ENCODE data around the gene PLCH1.
"Not testable (repeated sequence)": the region's sequence is repeated elsewhere in the genome, so short reads cannot be mapped to it uniquely, and the experiment has no call there.

DNA sequence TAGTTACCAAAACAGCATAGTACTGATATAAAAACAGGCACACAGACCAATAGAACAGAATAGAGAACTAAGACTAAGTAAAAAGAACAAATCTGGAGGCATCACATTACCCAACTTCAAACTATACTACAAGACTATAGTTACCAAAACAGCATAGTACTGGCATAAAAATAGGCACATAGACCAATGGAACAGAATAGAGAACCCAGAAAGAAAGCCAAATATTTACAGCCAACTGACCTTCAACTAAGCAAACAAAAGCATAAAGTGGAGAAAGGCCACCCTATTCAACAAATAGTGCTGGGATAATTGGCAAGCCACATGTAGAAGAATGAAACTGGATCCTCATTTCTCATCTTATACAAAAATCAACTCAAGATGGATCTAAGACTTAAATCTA is 130.5 kb downstream of the PLCH1 start:
- TF ChIP-seq POLR2A (IDR thresholded peaks at IDR 0.05), result not testable (repeated sequence)
- TF ChIP-seq, protein P1, sequence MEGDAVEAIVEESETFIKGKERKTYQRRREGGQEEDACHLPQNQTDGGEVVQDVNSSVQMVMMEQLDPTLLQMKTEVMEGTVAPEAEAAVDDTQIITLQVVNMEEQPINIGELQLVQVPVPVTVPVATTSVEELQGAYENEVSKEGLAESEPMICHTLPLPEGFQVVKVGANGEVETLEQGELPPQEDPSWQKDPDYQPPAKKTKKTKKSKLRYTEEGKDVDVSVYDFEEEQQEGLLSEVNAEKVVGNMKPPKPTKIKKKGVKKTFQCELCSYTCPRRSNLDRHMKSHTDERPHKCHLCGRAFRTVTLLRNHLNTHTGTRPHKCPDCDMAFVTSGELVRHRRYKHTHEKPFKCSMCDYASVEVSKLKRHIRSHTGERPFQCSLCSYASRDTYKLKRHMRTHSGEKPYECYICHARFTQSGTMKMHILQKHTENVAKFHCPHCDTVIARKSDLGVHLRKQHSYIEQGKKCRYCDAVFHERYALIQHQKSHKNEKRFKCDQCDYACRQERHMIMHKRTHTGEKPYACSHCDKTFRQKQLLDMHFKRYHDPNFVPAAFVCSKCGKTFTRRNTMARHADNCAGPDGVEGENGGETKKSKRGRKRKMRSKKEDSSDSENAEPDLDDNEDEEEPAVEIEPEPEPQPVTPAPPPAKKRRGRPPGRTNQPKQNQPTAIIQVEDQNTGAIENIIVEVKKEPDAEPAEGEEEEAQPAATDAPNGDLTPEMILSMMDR (IDR thresholded peaks at IDR 0.05), result not testable (repeated sequence)

Data from ovary (tissue), 3 donors.